Measurements from ENCODE around the gene C3orf20.

The C3orf20 gene

GRCh38 chr3:14770591-14770990 is 95.7 kb downstream of the C3orf20 start:
- POLR2A ChIA-PET: no interaction called here
- CTCF ChIA-PET: no interaction called here
- no peak for DNase-seq (ENCODE audit: low read depth, low spot score)
- no peak overlapping the region for H3K4me3 ChIP-seq (ENCODE audit: low read depth, low read length)
- TF ChIP-seq CTCF (IDR thresholded peaks at IDR 0.05; ENCODE audit: insufficient read depth, low read length, missing control alignments): no peak

GRCh38 chr3:14771593-14772497 is 96.9 kb downstream of the C3orf20 start:
- ChIA-PET POLR2A (no interaction called here), CTCF (no interaction called here)
- TF ChIP-seq CTCF (IDR thresholded peaks at IDR 0.05; ENCODE audit: insufficient read depth, low read length, missing control alignments): no peak
- no peak for DNase-seq (ENCODE audit: low read depth, low spot score)
- no peak overlapping the region for H3K4me3 ChIP-seq (ENCODE audit: low read depth, low read length)

GRCh38 chr3:14772533-14773138 is 97.7 kb downstream of the C3orf20 start:
- POLR2A ChIA-PET: no interaction called here
- TF ChIP-seq CTCF (IDR thresholded peaks at IDR 0.05; ENCODE audit: insufficient read depth, low read length, missing control alignments): no peak
- CTCF ChIA-PET: no interaction called here
- H3K4me3 ChIP-seq (ENCODE audit: low read depth, low read length): no peak overlapping the region
- DNase-seq (ENCODE audit: low read depth, low spot score): no peak

- CTCF ChIA-PET: no interaction called here
- no peak overlapping the region for H3K4me3 ChIP-seq (ENCODE audit: low read depth, low read length)
- POLR2A ChIA-PET: no interaction called here
- DNase-seq (ENCODE audit: low read depth, low spot score): no peak
- TF ChIP-seq CTCF (IDR thresholded peaks at IDR 0.05; ENCODE audit: insufficient read depth, low read length, missing control alignments): no peak
These were observed 98.3 kb downstream of the C3orf20 start for GRCh38 chr3:14773281-14773680.

GRCh38 chr3:14773691-14774128 is 98.8 kb downstream of the C3orf20 start:
- H3K4me3 ChIP-seq (ENCODE audit: low read depth, low read length): no peak overlapping the region
- TF ChIP-seq CTCF (IDR thresholded peaks at IDR 0.05; ENCODE audit: insufficient read depth, low read length, missing control alignments): no peak
- ChIA-PET POLR2A (no interaction called here), CTCF (no interaction called here)
- no peak for DNase-seq (ENCODE audit: low read depth, low spot score)

GRCh38 chr3:14774431-14774830 is 99.5 kb downstream of the C3orf20 start:
- POLR2A ChIA-PET: no interaction called here
- no peak for DNase-seq (ENCODE audit: low read depth, low spot score)
- CTCF ChIA-PET: no interaction called here
- no peak for TF ChIP-seq CTCF (IDR thresholded peaks at IDR 0.05; ENCODE audit: insufficient read depth, low read length, missing control alignments)
- no peak overlapping the region for H3K4me3 ChIP-seq (ENCODE audit: low read depth, low read length)
